ENCODE data around the gene KHDRBS2.

DNA sequence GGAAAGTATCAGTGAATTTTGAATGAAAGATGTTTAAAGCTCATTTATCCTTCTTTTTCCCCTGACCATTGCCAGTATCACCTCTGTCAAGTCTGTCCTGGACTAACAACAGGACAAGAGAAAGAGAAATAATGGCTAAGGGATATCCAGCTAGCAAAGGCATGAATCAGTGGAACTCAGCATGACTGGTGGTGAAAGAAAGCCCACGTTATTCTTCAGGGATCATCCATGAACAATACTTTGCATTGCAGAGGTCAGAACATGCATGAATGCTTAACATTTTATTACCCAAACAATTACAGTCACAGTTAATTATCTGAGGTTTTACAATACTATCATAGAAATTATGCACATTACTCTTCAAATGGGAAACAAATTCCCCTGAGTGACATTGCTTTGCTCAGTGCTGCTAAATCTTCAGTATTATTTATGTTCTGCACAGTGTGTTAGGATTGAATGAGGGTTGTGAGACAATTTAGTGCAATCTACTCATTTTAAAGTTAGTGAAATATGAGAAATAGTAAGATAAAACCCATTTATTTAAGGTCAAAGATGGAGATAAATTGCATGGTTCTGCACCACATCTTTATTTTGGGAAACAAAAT, 350.7 kb downstream of the KHDRBS2 start:
- TF ChIP-seq POLR2AphosphoS5 (IDR thresholded peaks at IDR 0.05; ENCODE audit: borderline replicate concordance, low read depth, low read length) (no peak), EZH2 (IDR thresholded peaks at IDR 0.05) (no peak)

Data from SK-N-MC (cell line).